ENCODE measurements around the gene SLC39A3.

SLC39A3 gene

GRCh38 chr19:2744113-2744512 lies 4.3 kb upstream of the SLC39A3 start:
- DNase-seq: no peak

GRCh38 chr19:2743099-2743498 lies 3.3 kb upstream of the SLC39A3 start:
- no peak for DNase-seq

DNA sequence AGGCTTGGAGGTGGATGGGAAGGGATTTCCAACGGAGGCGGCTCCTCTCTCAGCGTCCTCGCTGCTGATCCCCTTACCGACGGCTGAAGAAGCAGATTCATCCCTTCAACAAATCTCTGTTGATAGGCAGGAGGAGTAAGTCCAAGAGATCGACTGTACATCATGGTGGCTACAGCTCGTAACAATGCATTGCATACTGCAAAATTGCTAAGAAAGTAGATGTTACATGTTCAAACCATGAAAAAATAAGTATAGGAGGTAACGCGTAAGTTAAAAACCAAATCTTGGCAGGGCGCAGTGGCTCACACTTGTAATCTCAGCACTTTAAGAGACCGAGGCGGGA lies 468 bp upstream of the SLC39A3 start:
- no peak for DNase-seq

- DNase-seq: no peak
These were observed 3.1 kb downstream of the SLC39A3 start for GRCh38 chr19:2736550-2737190.

GRCh38 chr19:2735374-2735773 lies 4.4 kb downstream of the SLC39A3 start:
- no peak for DNase-seq

DNA sequence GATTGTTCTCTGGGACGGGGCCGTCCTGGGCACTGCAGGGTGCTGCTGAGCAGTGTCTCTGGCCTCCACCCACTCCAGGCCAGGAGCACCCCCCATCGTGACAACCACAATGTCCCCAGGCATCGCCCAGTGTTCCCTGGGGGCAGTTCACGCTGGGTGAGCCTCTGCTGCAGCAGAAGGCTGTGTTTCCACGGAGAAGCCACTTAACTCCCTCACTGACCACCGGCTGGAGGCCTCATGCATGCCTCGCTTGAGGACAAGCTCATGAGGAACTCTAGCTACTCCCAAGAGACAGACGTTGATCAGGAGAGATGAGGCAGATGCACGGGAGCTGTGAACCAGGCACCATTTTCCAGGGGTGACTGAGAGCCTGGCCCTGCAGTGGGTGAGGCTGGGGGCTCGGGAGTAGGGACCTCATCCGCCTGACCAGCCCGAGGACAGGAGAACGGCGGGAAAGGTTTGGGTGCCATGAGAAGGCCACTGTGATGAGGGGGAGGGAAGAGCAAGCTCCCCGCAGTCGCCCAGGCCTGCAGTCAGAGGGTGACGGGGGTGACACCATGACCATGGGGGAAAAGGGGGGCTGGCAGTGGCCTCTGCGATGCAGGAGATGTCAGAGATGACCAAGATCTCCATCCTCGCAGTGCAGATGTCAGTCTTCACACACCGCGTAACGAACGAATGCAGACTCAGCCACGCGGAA lies 5.1 kb downstream of the SLC39A3 start:
- no peak for DNase-seq

- DNase-seq: no peak
These were observed 5.8 kb downstream of the SLC39A3 start for GRCh38 chr19:2733930-2734588.

DNA sequence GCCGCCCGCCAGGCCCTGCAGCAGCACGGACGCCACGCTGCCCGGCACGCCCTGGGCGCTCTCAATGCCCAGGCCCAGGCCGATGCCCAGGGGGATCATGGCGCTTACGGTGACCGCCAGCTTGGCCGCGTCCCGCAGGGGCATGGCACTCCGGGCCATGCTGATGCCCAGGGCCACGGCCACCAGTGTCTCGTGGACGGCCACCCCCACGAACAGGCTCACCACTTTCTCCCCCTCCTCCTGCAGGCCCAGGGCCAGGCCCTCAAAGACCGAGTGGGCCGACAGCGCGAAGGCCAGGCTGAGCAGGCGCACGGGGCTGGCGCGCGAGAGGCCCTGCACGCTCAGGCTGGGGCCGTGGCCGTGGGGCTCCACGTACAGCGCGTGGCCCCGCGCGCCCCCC lies 6.9 kb downstream of the SLC39A3 start:
- DNase-seq: no peak

- no peak for DNase-seq
These were observed 7.6 kb downstream of the SLC39A3 start for GRCh38 chr19:2732157-2732725.

GRCh38 chr19:2731181-2731995 lies 8.4 kb downstream of the SLC39A3 start:
- no peak for DNase-seq

- no peak for DNase-seq
These were observed 9.6 kb downstream of the SLC39A3 start for GRCh38 chr19:2729943-2730818.

- no peak for DNase-seq
These were observed 10.9 kb downstream of the SLC39A3 start for GRCh38 chr19:2728783-2729387.

GRCh38 chr19:2727640-2727944 lies 12.2 kb downstream of the SLC39A3 start:
- no peak for DNase-seq

DNA sequence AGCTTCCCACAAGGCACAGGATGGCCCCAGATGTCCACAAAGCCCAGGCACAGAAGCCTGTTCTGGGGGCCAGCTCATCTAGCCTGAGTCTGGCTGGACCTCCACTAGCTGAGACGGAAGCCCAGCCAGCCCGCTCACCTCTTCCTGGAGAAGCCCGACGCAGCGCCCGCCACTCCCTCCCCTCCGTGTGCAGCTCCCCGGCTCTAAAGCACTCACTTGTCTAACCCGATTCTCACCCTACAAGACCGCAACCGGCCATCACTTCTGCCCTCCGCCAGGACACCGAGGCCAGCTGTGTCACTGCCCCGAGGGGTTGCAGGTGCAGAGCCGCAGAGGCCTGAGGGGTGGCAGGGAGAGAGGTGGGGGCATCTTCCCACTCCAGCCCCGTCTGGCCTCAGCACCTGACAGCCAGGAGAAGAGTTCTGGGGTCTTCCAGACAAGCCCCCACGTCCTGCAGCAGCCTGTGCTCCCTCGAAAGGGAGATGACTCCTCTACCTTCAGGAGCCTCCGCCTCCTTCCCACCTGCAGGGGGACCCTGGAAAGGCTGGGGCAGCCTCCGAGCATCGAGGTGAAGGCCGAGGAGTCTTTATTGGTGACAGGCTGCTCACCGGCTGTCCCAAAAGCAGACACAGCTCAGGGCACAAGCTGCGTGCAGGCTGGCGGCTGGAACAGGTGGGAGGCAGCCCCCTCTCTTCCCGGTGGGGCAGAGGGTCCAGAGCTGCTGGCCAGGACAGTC lies 12.7 kb downstream of the SLC39A3 start:
- DNase-seq: no peak

GRCh38 chr19:2726160-2726855 lies 13.5 kb downstream of the SLC39A3 start:
- DNase-seq: no peak

- DNase-seq: no peak
These were observed 15.7 kb downstream of the SLC39A3 start for GRCh38 chr19:2724148-2724557.

GRCh38 chr19:2723747-2724146 lies 16.1 kb downstream of the SLC39A3 start:
- no peak for DNase-seq

DNA sequence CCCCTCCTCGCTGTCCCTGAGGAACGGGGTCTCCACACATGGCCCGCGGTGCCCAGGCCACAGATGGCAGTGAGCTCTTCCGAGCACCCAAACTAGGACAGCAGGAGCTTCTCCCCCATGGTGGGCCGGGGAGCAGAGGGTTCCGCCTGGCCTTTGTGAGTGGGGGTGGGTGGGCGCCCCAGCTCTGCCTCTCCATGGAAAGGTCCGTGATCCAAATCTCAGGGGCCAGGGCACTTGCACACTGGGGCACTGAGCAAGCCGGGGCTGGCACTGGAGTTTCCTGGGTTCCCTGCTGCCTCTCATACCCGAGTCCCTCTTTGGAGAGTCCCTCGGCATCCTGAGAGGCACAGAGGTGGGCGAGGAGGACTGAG lies 16.5 kb downstream of the SLC39A3 start:
- no peak for DNase-seq

DNA sequence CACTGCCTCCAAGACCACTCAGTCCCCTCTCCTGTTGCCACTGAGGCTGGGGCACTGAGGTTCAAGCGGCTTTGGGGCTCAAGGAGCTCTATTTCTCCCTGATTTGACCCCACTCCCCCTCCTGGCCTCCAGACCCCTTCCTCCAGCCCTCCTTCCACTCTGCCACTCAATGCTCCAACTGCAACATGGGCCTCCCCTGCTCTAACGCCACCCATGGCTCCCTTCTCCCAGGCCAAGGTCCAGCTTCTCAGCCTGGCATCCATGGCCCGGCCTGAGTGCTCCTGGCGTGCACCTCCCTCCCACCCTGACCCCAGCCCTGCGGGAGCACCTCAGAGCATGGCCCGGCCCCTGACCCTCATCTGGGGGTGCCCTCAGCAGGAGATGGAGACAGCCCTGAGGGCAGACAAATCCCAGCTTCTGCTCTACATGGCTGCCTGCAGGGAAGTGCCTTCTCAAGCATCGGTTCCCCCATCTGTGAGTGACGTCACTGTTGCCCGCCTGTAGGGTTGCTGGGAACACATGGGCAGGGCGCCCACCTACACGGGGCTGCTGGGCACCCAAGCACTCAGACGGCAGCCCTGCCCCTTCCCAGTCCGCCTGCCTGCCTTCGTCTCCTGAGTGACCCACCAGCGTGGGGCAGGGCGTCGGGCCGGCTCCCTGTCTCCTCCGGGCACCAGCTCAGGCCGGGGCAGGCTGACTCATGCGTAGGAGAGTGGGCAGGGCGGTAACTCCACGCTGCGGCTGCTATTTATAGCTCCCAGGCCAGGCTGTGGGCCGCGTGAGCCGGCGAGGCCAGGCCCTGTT lies 17.1 kb downstream of the SLC39A3 start:
- no peak for DNase-seq

Data from activated effector memory CD4-positive, alpha-beta T cell treated with Interleukin-2 at 50 U/mL for 16 hours (primary cell).